Thoracic aorta (tissue), 2 donors: ENCODE measurements around the gene COPS4. TPM values are rescaled to one million over a fixed set of nuclear protein-coding genes. Genes with fewer than 3 reads are reported as not detected.
"Not testable (repeated sequence)": the region's sequence is repeated elsewhere in the genome, so short reads cannot be mapped to it uniquely, and the experiment has no call there.

ENCODE experiments used
- ATAC-seq: fragments of 150-250 bp; one replicate; pipeline ENCODE4 v1.8.0; 2017; ENCODE audit warnings: low read depth; ENCODE audit not compliant: insufficient number of reproducible peaks, low FRiP score
- DNase-seq: peaks from one replicate; pipeline ENCODE4 v3.0.0-alpha.2; 2020; ENCODE audit warnings: low spot score
- H3K27ac ChIP-seq, 2 donors: fragments of 200-600 bp; sonication (generic); 1 replicate in 1 of 2; 2 replicates in 1 of 2; pipeline ENCODE4 v1.5.1; 2016; ENCODE audit warnings: mild to moderate bottlenecking in 2 of 2, moderate library complexity in 2 of 2
- H3K27me3 ChIP-seq: fragments of 200-600 bp; sonication (generic); replicated peaks from 2 replicates; pipeline ENCODE4 v1.6.0; 2016; ENCODE audit warnings: mild to moderate bottlenecking; ENCODE audit not compliant: insufficient read depth
- H3K36me3 ChIP-seq: fragments of 200-600 bp; sonication (generic); one replicate; pipeline ENCODE4 v1.5.1; 2016
- H3K4me1 ChIP-seq, 2 donors: fragments of 200-600 bp; sonication (generic); 1 replicate in 1 of 2; 2 replicates in 1 of 2; pipeline versions ENCODE4 v1.5.1 to v1.6.0; 2016; ENCODE audit warnings: low read depth in 2 of 2, mild to moderate bottlenecking in 1 of 2; ENCODE audit not compliant: control insufficient read depth in 1 of 2
- H3K4me3 ChIP-seq: fragments of 200-600 bp; sonication (generic); 2 replicates; pipeline ENCODE4 v1.5.1; 2016; ENCODE audit warnings: mild to moderate bottlenecking
- H3K9me3 ChIP-seq: fragments of 200-600 bp; sonication (generic); 2 replicates; pipeline ENCODE4 v1.5.1; 2016
- CTCF ChIP-seq: fragments of 200-600 bp; sonication (generic); IDR thresholded peaks from one replicate; pipeline ENCODE4 v1.5.1; 2019; ENCODE audit warnings: antibody characterized with exemption
- total RNA-seq, 2 donors: library from RNA; depleted of rRNA; stranded (reverse); fragments of >200 nt; gene quantifications; one replicate each; pipeline versions ENCODE4 v1.1.0 to v1.2.3, GENCODE V29; 2016

COPS4 gene
- 10 to 100 TPM; 40.3 to 70.7 TPM for total RNA-seq

GRCh38 chr4:83034630-83035494, at the start of gene COPS4:
TSS of gene COPS4 (plus strand) at chr4:83035183. CDS start at chr4:83035225, 42 bp downstream.
- Histone ChIP-seq H3K4me3 (peak within 1 kb of the TSS; percentile 86), H3K9me3 (no peaks in the 10 kb centered on the region), H3K27ac (peak within 1 kb of the TSS; percentile 84 to 93), H3K27me3 (no peaks in the 10 kb centered on the region), H3K4me1 (peaks cover 12 to 26% of the 10 kb centered on the region in 2 donors), H3K36me3 (no peaks in the 10 kb centered on the region)
- DNase-seq = peak; percentile 96
- peak; percentile 100 for ATAC-seq
- TF ChIP-seq CTCF = no peak

GRCh38 chr4:82987519-82987918, 47.5 kb upstream of the COPS4 start:
- H3K36me3 ChIP-seq, H3K4me3 ChIP-seq, H3K27me3 ChIP-seq, H3K27ac ChIP-seq, H3K9me3 ChIP-seq, ATAC-seq, H3K4me1 ChIP-seq, DNase-seq: not testable (repeated sequence)

- no peak for TF ChIP-seq CTCF
- H3K9me3 ChIP-seq = no peaks in the 10 kb centered on the region
- H3K4me1 ChIP-seq = no peaks in the 10 kb centered on the region
- DNase-seq (no peak), ATAC-seq (no peak)
- no peaks in the 10 kb centered on the region for H3K36me3 ChIP-seq
- no peak overlapping the region for H3K27ac ChIP-seq
- H3K4me3 ChIP-seq = no peak overlapping the region
- no peaks in the 10 kb centered on the region for H3K27me3 ChIP-seq
Measured at GRCh38 chr4:82988323-82988832, 46.6 kb upstream of the COPS4 start.

- DNase-seq (no peak), ATAC-seq (no peak)
- H3K27ac ChIP-seq = no peak overlapping the region
- no peak for TF ChIP-seq CTCF
- no peaks in the 10 kb centered on the region for H3K36me3 ChIP-seq
- no peaks in the 10 kb centered on the region for H3K4me1 ChIP-seq
- H3K9me3 ChIP-seq = no peaks in the 10 kb centered on the region
- no peak overlapping the region for H3K4me3 ChIP-seq
- H3K27me3 ChIP-seq = no peaks in the 10 kb centered on the region
Measured at GRCh38 chr4:82989575-82990429, 45.2 kb upstream of the COPS4 start.

- Histone ChIP-seq H3K4me1 (no peaks in the 10 kb centered on the region), H3K27ac (no peak overlapping the region), H3K9me3 (no peaks in the 10 kb centered on the region), H3K4me3 (no peak overlapping the region), H3K36me3 (no peaks in the 10 kb centered on the region), H3K27me3 (no peaks in the 10 kb centered on the region)
- DNase-seq (no peak), ATAC-seq (no peak)
- TF ChIP-seq CTCF = no peak
Measured at GRCh38 chr4:82994834-82995233, 40.1 kb upstream of the COPS4 start.
